Fibroblast of lung (primary cell): Measurements from ENCODE around the gene BMP6. TPM values are rescaled to one million over a fixed set of nuclear protein-coding genes. Genes with fewer than 3 reads are reported as not detected.

ENCODE experiments used
- DNase-seq, 2 donors: peaks; one replicate each; pipeline versions ENCODE4 v3.0.0 to v3.0.0-alpha.2; 2010; ENCODE audit warnings: low read depth in 2 of 2
- H2AFZ ChIP-seq: 2 replicates; pipeline ENCODE4 v1.5.1; 2012; ENCODE audit warnings: low read length, control low read depth, inconsistent platforms
- H3K27ac ChIP-seq: 2 replicates; pipeline ENCODE4 v1.5.1; 2011; ENCODE audit warnings: low read length, control low read depth; ENCODE audit not compliant: insufficient read depth
- H3K27me3 ChIP-seq: 2 replicates; pipeline ENCODE4 v1.5.1; 2011; ENCODE audit warnings: mild to moderate bottlenecking, low read length; ENCODE audit not compliant: control insufficient read depth, insufficient read depth
- H3K36me3 ChIP-seq: 2 replicates; pipeline ENCODE4 v1.5.1; 2011; ENCODE audit warnings: low read length; ENCODE audit not compliant: control insufficient read depth, insufficient read depth
- H3K4me1 ChIP-seq: 2 replicates; pipeline ENCODE4 v1.5.1; 2011; ENCODE audit warnings: low read length; ENCODE audit not compliant: control insufficient read depth, insufficient read depth; ENCODE audit errors: extremely low read depth
- H3K4me2 ChIP-seq: 2 replicates; pipeline ENCODE4 v1.5.1; 2011; ENCODE audit warnings: low read length, control low read depth; ENCODE audit not compliant: insufficient read depth; ENCODE audit errors: extremely low read depth
- H3K4me3 ChIP-seq, 4 experiments: fragments of 200-600 bp in 1 of 4; sonication (generic) in 1 of 4; replicated peaks in 1 of 4; 2 replicates each; pipeline ENCODE4 v1.5.1; 2011 to 2016; ENCODE audit warnings: low read length in 4 of 4, low read depth in 3 of 4, mild to moderate bottlenecking in 3 of 4, control low read depth in 2 of 4, inconsistent platforms in 1 of 4, mixed read lengths in 1 of 4; ENCODE audit not compliant: insufficient read depth in 1 of 4; ENCODE audit errors: control extremely low read depth in 1 of 4
- H3K79me2 ChIP-seq: 2 replicates; pipeline ENCODE4 v1.5.1; 2012; ENCODE audit warnings: mild to moderate bottlenecking, low read length, inconsistent platforms; ENCODE audit not compliant: control insufficient read depth, insufficient read depth
- H3K9ac ChIP-seq: 2 replicates; pipeline ENCODE4 v1.5.1; 2011; ENCODE audit warnings: mild to moderate bottlenecking, low read length, control low read depth; ENCODE audit not compliant: insufficient read depth
- H3K9me3 ChIP-seq: 2 replicates; pipeline ENCODE4 v1.5.1; 2012; ENCODE audit warnings: low read depth, low read length; ENCODE audit not compliant: control insufficient read depth, insufficient read depth
- H4K20me1 ChIP-seq: 2 replicates; pipeline ENCODE4 v1.5.1; 2011; ENCODE audit warnings: low read length; ENCODE audit not compliant: control insufficient read depth, insufficient read depth; ENCODE audit errors: extremely low read depth
- EZH2 ChIP-seq: IDR thresholded peaks from 2 replicates; pipeline ENCODE4 v1.5.1; 2012; ENCODE audit warnings: low read length, control low read depth, mild to moderate bottlenecking; ENCODE audit errors: missing control alignments
- polyA plus RNA-seq, 2 donors: library from polyadenylated mRNA; depleted of rRNA in 1 of 2; stranded (reverse) in 1 of 2; unstranded in 1 of 2; fragments of >200 nt; gene quantifications; 2 replicates each; pipeline ENCODE4 v1.2.1, GENCODE V29; 2011 to 2012; ENCODE audit warnings: missing spikeins in 1 of 2
- total RNA-seq: library from RNA; depleted of rRNA; stranded (reverse); fragments of >200 nt; gene quantifications from 2 replicates; pipeline ENCODE4 v1.2.1, GENCODE V29; 2014
- TF ChIP-seq, protein P1 (sequence below), 2 donors: IDR thresholded peaks in 1 of 2; conservative IDR thresholded peaks in 1 of 2; 1 replicate in 1 of 2; 2 replicates in 1 of 2; pipeline ENCODE4 v1.5.1; 2011 to 2012; ENCODE audit warnings: low read length in 2 of 2, control low read depth in 1 of 2, inconsistent platforms in 1 of 2, low read depth in 1 of 2, mild to moderate bottlenecking in 1 of 2

BMP6 gene
- total and polyA plus RNA-seq, 2 donors (not counting 1 experiment from before 2014, with no cell fraction given) = under 0.01 to 0.20 TPM

GRCh38 chr6:7685276-7685675, 40.6 kb upstream of the BMP6 start:
- TF ChIP-seq, protein P1, sequence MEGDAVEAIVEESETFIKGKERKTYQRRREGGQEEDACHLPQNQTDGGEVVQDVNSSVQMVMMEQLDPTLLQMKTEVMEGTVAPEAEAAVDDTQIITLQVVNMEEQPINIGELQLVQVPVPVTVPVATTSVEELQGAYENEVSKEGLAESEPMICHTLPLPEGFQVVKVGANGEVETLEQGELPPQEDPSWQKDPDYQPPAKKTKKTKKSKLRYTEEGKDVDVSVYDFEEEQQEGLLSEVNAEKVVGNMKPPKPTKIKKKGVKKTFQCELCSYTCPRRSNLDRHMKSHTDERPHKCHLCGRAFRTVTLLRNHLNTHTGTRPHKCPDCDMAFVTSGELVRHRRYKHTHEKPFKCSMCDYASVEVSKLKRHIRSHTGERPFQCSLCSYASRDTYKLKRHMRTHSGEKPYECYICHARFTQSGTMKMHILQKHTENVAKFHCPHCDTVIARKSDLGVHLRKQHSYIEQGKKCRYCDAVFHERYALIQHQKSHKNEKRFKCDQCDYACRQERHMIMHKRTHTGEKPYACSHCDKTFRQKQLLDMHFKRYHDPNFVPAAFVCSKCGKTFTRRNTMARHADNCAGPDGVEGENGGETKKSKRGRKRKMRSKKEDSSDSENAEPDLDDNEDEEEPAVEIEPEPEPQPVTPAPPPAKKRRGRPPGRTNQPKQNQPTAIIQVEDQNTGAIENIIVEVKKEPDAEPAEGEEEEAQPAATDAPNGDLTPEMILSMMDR (conservative IDR thresholded peaks at IDR 0.05 in 1 of 2, IDR thresholded peaks at IDR 0.05 in 1 of 2; ENCODE audit: low read depth in 1 of 2, low read length in 2 of 2) = no peak
- no peak for TF ChIP-seq EZH2
- Histone ChIP-seq H3K27ac (no peak overlapping the region), H3K4me1 (no peaks in the 10 kb centered on the region), H4K20me1 (no peaks in the 10 kb centered on the region), H3K9ac (no peak overlapping the region), H3K9me3 (no peaks in the 10 kb centered on the region), H3K4me2 (no peak overlapping the region), H3K79me2 (no peaks in the 10 kb centered on the region), H3K27me3 (peaks cover 2% of the 10 kb centered on the region), H2AFZ (no peak overlapping the region), H3K4me3 (no peak overlapping the region), H3K36me3 (no peaks in the 10 kb centered on the region)
- DNase-seq = no peak

GRCh38 chr6:7687145-7688111, 38.5 kb upstream of the BMP6 start:
- Histone ChIP-seq H3K4me1 (no peaks in the 10 kb centered on the region), H3K27me3 (peaks cover 2% of the 10 kb centered on the region), H3K36me3 (no peaks in the 10 kb centered on the region), H3K4me2 (no peak overlapping the region), H3K4me3 (no peak overlapping the region), H3K27ac (no peak overlapping the region), H4K20me1 (no peaks in the 10 kb centered on the region), H3K79me2 (no peaks in the 10 kb centered on the region), H2AFZ (no peak overlapping the region), H3K9me3 (no peaks in the 10 kb centered on the region), H3K9ac (no peak overlapping the region)
- DNase-seq = no peak
- TF ChIP-seq EZH2 = no peak
- TF ChIP-seq, protein P1 (conservative IDR thresholded peaks at IDR 0.05 in 1 of 2, IDR thresholded peaks at IDR 0.05 in 1 of 2; ENCODE audit: low read depth in 1 of 2, low read length in 2 of 2) = no peak

DNA sequence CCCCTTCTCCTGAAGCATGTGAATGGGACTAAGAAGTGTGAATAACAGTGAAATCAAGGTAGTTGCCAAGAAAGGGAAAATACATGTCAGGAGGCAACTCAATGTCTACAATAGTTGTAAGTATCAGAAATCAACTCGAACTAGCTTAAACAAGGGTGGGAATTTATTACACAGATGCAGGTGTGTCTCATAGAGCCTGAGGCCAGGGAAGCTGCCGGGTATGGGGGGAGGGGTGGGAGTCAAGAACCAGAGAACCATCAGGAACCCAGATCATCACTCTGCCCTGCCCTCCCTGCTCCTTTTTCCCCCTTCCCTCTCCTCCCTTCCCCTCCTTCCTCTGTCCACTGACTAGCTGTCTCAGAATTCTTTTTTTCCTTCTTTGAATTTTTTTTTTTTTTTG, 34.9 kb upstream of the BMP6 start:
- peaks cover 2% of the 10 kb centered on the region for H3K27me3 ChIP-seq
- H3K4me2 ChIP-seq = no peak overlapping the region

More for the DNA sequence above, 34.9 kb upstream of the BMP6 start:
- Histone ChIP-seq H3K79me2 (no peaks in the 10 kb centered on the region), H3K27ac (no peak overlapping the region), H3K4me1 (no peaks in the 10 kb centered on the region), H3K9me3 (no peaks in the 10 kb centered on the region), H3K4me3 (no peak overlapping the region), H3K36me3 (no peaks in the 10 kb centered on the region), H4K20me1 (no peaks in the 10 kb centered on the region), H3K9ac (no peak overlapping the region), H2AFZ (no peak overlapping the region)
- no peak for DNase-seq
- TF ChIP-seq, protein P1 (conservative IDR thresholded peaks at IDR 0.05 in 1 of 2, IDR thresholded peaks at IDR 0.05 in 1 of 2; ENCODE audit: low read depth in 1 of 2, low read length in 2 of 2) = no peak
- TF ChIP-seq EZH2 = no peak
